GDM1 (cell line): Measurements from ENCODE around the gene MMAB.

ENCODE experiments used
- DNase-seq: peaks from one replicate; lab custom pipeline; 2025; lab: John Stamatoyannopoulos, UW

The MMAB gene

DNA sequence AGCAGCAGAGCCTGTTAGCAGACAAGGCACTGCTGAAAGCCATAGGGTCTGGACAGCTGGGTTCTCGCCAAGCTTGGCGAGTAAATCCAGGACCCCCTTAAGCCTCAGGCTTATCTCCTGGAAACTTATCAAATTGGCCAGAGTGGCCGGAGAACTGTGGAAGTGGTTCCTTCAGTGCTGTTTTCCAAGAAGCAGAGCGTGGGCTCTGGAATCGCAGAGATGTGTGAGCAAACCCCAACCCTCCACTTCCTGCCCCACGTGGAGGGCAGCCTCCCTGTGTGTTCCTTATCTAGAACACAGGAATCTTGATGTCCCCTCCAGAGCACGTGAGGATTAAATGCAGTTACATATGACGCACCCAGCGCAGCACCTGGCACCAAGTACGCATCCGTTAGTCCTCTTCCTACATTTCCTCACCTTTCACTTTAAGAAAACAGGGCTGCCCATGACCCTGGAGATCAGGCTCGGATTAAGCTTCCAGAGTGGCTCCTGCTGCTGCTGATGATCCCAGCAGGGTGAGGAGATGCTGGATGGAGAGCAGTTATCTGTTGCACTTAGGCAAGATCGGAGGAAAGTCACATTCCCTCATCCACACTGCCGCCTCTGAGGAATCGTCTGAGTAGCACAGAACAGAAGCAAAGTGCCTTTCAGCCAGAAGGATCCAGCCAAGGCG, 35.0 kb downstream of the MMAB start:
- DNase-seq, result no peak

DNA sequence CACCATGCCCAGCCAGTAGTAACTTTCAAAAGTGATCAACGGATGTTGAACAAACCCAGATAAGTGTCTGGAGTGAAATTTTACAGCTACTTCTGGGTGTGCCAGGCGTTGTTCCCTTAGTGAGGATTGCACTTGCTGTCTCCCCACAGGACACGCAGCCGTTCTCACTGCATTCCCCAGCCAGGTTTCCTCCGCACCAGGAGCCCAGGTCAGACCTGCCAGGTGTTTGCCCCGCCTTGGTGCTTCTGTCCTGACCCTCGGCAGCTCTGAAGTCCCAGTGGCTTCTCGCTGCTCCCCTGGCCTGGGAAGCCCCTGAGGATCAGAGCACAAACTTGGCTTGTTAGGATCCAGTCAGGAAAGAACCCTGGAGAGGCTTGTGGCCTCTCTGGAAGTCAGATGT, 36.2 kb downstream of the MMAB start:
- no peak for DNase-seq

DNA sequence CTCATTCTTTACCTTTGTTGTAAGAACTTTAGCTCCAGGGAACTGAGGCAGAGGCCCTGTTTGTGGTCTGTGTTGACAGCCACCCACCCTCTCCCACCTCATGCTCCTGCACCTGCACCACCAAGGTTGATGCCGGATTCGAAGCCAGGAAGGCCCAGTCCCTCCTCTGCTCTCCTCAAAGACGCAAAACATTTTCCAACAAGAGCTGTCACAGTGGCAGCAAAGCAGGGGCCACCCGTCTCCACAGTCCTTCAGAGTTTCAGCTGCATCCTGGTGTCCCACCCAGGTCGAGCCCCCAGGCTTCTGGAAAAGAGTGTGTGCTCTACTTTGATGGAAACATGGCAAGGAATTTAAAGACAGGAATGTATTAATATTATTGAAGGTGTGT, 37.4 kb downstream of the MMAB start:
- no peak for DNase-seq

DNA sequence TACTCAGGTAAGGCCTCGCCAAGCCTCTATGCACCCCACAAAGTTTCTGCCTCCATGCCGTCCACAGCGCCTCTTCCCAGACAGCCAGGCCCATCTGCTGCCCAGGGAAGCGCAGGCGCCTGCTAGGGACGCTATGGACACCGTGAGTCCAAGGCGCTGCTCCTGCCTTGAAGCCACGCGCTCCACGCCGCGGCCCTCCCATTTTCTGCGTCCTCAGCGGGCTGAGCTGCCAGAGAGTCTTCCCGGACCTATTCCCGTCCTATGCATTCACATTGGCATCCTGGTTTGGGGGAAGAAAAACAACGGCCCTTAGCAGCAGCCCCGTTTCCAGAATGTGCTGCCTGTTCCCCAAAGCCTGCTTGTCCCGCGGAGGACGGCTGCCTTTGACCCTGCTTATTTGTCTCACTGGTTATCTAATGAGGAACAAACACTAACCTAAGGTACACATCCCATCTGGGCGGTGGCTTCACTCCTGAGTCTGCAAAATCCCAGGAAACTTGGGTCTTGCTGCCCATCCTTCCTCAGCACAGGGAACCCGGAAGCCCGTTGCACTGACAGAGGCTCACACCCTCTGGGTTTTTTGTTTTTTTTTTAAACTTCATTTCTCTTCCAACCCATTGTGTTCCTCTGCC, 38.0 kb downstream of the MMAB start:
- no peak for DNase-seq

DNA sequence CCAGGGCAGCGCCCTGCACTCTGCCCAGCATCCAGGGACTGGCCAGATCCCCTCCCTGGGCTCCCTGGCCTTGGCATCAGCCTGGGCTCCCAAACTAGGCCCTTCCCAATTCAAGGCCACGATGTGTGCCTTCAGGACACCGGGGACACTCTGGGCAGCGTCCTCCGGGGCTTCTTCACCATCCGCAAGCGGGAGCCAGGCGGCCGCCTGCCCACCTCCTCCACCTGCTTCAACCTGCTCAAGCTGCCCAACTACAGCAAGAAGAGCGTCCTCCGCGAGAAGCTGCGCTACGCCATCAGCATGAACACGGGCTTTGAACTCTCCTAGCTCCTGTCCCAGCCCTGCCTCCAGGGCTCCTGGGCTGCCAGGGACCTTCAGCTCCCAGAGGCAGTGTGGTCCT, 38.8 kb downstream of the MMAB start:
- no peak for DNase-seq

DNA sequence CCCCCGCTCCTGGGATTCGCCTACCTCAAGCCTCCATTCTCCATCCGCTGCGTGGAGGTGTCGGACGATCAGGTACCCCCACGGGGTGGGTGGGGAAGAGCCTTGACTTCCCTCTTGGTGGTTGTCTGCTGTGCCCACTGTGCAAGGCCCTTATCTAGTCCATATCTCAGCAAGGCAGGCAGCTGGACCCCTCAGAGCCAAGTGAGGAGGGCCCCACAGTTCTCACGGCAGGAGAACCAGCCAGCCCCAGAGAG, 39.9 kb downstream of the MMAB start:
- no peak for DNase-seq

DNA sequence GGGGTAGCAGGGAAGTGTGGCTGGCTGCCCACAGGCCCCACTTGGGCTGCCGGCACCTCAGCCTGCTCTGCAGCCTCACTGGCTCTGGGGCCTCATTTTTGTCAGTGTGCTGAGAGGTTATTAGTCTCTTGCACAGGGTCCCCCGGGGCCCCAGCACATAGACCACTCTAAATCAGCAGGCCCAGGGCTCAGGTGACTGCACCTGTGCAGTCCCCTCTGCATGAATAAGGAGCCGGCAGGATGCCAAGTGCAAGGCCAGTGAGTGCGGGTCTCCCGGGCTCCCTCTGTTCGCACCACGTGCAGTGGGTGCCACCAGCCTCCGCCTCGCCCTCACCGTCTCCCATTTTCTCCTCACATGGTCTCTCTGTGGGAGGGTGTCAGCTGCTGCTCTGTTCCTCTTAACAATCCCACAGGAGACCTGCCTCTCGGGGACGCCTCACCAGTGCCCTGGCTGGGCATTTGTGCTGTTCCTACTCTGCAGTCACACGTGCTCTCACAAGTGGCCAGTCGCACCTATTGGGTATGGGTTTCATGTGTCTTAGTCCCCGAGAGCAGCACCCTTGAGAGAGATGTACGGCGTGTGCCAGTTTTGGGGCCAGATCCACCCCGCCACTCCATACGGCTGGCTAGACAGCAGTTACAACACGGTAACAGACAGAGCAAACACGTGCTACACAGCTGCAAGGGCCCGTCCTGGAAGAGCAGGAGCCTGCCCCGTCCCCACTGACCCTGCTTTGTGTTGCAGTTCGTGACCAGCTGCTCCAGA, 40.4 kb downstream of the MMAB start:
- DNase-seq, result no peak

DNA sequence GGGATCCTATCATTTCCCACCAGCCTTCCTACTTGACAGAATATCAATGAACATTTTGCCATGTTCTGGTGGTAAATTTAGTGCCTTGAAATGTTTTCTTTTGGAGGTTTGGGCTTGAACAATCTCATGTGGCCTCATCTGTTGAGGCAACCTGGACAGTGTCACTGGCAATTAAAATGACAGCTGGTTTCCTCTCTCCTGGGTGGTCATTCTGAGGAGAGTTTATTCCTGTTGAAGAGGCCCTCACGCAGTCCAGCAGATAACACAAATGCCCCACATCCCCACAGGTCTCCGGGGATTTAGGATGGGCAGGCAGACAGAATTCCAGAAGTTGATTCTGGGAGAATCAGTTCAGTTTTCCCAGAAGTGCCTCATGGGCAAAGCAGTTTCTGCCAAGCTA, 41.9 kb downstream of the MMAB start:
- no peak for DNase-seq

DNA sequence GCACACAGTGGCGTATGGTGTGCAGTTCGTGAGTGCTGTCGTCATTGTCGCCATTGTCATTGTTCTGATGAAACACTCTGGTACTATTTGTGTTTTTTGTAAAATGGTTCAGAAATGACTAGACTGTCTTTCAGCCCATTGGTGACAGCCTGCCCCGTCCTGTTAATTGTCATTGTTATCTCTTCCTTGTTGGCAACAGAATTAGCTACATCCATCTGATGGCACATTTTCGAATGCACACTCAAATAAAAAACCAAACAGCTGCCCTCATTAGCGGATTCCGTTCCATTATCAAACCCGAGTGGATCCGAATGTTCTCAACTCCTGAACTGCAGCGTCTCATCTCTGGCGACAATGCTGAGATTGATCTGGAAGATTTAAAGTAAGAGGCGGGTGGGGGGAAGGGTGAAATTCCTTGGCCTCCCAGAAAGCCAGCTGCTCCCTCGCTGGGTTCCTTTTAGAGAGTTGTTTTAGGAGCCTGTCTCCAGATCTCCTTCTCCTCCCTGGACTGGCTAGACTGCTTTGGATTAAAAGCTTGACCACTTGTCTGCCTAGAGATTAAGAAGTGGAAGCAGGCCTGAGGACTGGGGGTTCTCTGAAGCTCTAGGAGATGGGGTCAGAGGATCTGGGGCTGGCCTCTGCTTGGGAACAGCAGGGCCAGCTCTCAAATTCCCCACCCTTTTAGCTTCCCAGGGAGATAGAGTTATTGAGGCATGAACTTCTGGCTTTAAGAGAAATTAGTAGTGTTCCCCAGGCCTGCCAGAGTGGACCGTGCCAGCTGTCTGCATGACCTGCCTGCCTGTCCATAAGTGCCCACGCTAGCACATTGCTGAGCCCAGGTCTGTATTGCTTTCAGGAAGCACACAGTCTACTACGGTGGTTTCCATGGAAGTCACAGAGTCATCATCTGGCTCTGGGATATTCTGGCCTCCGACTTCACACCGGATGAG, 43.3 kb downstream of the MMAB start:
- DNase-seq, result no peak

DNA sequence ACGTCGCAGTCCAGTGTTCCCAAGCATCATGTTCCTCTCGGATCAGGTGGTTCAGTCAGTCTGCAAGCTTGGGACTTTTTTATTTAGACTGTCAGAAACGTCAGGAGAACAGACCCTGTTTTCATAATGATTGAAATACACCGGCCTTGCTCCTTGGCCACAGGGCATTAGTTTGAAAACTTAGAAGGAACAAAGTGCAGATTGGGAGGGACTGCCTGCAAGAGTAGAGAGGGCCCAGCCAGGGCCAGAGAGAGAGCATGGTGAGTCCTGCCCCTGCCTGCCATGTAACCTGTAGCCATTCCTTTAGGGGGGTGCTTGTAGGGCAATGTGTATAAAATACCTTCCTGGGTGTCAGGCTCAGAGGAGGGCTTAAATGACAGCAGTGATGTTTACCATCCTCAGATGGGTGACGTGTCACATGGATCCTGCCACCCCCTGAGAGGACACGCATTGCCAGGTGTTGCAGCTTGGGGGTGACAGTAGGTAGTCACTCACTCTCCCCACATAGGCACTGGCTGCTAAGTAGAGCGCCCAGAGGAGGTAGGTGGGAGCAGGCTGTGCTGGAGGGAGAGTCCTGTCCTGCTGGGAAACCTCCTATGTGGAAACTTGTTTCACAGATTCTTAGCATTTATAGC, 45.7 kb downstream of the MMAB start:
- DNase-seq, result no peak

DNA sequence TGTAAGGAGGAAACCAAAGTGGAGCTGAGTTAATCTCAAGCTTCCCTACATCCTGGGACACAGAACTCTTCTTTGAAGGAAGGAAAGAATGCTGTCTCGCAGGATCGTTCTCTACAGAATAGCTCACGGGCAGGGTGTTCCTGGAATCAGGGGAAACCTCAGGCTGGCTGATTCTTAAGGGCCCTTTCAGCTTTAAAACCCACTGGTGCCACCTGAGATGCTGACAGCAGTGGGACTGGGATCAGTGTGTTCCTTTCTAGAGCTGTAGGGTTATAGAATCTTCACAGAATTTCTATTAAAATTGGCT, 48.1 kb downstream of the MMAB start:
- no peak for DNase-seq

DNA sequence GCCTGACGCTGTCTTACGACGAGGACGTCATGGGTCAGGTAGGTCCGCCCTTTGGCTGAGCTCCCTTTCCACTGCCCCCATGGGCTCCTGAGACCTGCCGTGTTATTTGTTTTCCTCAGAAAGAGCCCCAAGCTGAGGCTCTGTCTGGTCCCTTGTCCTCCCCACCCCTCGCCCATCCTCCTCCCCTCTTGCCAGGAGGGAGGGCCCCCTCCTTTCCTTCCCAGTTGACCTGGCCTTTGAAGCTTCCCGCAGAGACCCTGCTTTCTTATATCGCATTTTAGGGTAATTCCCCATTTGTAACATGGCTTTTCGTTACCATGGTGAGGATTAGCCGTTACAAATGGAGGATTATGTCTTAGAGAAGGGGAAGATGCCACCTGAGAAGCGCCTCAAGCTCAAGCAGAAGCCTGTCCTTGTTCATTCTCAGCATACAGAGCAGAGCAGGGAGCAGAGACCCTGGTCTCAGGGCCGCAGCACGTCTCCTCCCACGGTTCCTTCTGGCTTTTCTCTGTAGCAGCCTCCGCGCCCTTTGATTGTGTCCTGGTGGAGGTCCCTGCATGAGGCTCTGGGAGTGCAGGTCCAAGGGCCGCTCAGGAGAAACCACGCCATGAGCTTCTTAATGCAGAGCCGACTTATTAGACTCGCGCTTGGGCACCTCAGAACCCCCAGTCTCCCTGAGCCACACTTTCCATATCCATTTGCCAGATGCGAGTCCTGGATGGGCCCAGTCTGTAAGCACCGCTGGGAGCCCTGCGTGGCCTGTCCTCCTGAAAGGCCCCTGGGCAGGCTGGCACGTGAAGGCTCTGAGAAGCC, 48.6 kb downstream of the MMAB start:
- DNase-seq, result no peak

DNA sequence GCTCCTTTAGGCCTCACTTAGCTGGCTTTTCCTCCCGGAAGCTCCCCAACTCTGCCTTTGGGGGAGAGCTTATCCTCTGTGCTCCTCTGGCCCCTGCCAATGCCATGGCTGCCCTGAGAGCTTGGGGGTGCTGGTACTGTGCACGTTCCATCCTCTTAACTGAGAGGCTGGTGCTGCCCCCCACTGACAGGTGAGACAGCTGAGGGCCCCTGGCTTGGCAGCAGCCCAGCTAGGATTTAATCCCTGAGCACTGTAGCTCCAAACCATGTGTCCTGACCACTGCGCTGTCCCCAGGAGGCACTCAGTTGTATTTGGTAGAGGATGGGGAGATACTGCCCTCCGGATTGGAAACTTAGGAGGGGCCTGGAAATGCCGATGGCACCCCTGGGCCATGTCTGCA, 49.8 kb downstream of the MMAB start:
- DNase-seq, result no peak

DNA sequence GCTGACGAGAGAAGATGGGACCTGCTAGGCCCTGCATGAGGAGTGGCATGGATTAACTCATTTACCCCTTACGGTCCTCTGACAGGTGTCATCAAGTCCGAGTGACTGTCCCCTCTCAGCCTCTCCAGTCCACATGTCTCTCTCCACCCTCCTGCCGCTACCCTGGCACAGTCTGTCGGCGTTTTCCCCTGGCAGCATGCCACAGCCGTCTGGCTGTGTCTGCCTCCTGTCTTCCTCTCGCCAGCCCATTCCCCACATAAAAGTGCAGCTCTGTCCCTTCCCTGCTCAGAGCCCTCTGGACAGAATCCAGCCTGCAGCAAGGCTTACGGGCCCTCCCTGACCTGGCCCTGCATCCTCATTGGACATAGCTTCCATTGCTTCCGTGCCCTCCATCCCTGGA, 50.2 kb downstream of the MMAB start:
- no peak for DNase-seq

DNA sequence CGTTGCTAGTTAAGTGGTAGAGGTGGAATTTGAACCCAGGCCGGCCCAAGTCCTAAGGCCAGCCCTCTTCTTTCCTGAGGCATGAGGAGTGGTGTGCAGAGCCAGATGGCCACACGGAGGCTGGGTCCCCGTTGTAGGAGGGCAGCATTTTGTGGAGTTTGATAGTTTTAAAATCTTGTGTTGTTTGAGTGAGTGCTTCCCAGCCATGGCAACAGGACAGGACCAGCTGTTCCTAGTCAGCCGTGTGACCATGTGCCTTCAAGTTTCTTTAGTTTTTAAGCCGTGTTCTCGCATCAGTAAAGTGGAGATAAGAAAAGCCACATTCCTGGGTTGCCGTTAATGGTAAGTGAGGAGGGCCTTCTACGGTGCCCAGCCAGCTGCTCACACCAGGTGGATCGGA, 51.5 kb downstream of the MMAB start:
- no peak for DNase-seq

DNA sequence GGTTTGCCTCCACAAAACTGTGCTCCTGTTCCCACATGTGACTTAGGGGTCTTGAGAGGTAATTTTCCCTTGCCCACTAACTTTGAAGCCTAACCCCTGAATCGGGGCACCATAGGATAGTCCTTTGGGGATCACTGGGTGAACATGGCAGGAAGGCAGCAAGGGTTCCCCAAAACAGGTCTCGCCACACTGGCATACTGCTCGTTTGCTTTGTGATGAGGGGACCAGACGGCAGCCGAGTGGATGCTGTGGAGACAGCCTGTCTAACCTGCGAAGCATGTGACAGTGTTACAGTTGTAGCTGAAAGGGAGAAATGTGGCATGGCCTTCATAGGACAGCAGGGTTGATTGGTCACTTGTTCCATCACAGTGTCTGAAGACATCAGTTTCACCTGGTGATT, 53.5 kb downstream of the MMAB start:
- no peak for DNase-seq

DNA sequence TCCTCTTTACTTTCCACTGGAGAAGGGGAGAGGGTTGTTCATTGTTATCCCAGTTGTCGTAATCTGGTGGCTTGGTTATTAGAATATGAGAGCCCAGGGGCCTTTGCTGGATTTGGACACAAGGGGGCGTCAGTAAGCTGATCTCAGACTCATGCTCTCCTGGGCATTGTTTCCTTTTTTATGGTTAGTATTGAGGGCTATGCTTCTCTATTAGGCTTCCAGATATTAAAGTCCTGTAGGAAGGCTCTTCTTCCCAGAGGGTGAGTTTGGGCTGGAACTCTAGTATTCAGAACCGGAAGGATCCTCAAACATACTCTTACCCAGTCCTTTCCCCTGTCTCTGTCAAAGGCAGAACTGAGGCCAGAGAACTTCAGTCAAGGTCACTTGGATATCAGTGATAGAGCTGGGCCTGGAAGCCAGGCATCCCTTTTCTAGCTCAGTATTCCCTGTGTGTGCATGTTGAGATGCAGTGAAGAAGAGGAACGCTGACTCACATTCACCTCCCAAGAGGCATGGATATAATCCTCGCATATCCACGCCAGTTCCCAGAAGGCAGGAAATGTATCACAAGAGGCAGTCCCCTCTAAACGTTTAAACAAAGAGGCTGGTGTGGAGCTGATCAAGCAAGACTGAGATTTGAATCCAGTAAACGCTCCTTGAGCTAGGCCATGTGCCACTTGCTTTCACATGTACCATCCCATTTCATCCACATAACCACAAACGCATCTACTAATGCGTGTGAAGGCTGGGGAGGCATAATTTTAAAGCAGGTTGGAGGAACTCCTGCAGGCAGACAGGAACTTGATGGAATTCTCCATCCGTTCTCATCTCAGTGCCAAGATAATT, 54.3 kb downstream of the MMAB start:
- no peak for DNase-seq

DNA sequence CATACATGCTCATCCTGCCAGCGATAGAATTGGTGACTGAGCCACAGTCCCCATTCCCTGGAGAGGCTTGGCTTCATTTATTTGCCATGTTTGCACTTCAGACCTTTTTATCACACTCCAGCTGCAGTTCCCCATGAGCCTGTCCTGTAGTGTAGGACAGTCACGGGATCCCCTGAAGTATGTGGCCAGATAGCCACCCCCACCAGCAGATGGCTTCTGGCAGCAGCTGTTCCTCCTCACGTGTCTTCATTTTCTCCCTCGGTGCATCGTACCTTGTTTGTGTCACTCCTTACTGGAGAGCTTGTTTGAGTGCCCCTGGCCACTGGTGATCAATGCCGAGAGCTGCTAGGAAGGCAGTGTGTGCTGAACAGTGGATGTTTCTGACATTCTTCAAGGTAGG, 55.7 kb downstream of the MMAB start:
- DNase-seq, result no peak

DNA sequence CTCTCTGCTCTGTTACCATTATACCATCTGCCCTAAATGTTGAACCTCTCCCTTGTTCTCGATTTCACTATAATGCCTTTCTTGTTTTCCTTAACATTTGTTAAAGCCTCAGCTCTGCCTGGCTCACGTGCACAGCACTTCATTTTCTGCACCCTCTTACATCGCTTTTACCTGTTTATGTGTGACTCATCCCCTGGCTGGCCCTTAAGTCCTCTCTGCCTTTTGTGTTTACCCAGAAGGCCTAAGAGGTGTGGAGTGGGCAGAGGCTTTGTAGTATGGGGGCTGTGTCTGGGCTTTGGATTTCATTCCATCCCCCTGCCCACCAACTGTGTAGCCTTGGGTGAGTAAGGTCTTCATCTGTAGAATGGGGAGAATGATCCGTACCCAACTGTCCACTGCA, 59.3 kb downstream of the MMAB start:
- no peak for DNase-seq

DNA sequence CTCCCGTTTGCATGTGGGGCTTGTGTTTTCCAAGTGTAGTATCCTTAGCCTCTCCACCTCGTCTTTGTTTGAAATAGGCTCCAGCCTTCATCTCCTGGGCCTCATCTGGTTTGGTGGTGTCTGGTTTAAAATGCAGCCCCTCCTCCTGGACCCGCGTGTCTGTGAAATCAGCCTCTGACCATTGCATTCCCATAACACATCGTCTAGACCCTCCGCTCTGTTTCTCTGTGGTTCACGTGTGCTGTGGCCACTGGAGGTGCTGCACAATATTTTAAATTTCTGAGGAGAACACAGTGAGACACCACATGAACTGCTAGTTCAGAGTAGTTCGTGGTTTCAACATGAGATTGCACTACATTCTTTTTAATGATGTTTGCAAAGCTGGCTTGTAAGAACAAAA, 60.3 kb downstream of the MMAB start:
- DNase-seq, result no peak

DNA sequence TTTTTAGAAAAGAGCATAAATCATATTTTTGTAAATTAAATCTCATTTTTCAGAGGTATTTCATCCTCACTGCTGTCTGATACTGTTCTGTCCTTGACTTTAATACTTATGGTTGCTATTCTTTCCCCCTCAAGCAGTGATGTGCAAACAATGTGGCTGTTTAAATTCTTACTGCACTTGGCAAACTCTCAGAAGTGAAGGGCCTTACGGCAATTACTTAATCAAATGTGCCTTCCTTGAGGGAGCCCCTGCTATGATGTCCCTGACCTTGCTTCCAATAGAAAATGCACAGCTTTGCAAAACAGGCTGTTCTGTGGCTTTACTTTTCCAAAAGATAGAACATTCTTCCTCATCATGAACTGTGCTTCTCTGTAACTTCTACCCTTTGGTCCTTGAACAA, 60.7 kb downstream of the MMAB start:
- no peak for DNase-seq
